HG03039 (cell line): ENCODE measurements around the gene SORBS2.
"Not testable (repeated sequence)": the region's sequence is repeated elsewhere in the genome, so short reads cannot be mapped to it uniquely, and the experiment has no call there.

ENCODE experiments used
- ATAC-seq: cut with Tn5 transposase; IDR thresholded peaks from one replicate; pipeline ENCODE4 v1.9.1; 2021; ENCODE audit warnings: mild to moderate bottlenecking, moderate library complexity; ENCODE audit not compliant: unreplicated experiment

SORBS2 gene

GRCh38 chr4:185565696-185566095, 246.3 kb downstream of the SORBS2 start:
- ATAC-seq: no peak

- no peak for ATAC-seq
Observed at GRCh38 chr4:185564349-185564748, 247.6 kb downstream of the SORBS2 start.

DNA sequence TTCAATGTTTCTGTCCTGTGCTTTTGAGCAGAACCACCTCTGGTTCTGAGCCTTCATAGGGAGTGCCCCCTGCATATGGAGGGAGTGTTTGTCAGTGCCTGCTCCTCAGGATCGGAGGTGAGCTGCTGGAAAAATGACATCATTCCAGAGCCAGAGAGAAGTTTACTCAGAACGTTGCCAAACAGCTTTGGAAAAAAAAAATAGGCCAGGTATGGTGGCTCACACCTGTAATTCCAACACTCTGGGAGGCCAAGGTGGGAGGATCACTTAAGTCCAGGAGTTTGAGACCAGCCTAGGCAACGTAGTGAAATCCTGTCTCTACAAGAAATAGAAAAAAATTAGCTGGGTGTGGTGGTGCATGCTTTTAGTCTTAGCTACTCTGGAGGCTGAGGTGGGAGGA, 249.5 kb downstream of the SORBS2 start:
- no peak for ATAC-seq

- no peak for ATAC-seq
Observed at GRCh38 chr4:185560316-185560715, 251.7 kb downstream of the SORBS2 start.

GRCh38 chr4:185559915-185560281, 252.1 kb downstream of the SORBS2 start:
- no peak for ATAC-seq

GRCh38 chr4:185559251-185559914, 252.6 kb downstream of the SORBS2 start:
- not testable (repeated sequence) for ATAC-seq

DNA sequence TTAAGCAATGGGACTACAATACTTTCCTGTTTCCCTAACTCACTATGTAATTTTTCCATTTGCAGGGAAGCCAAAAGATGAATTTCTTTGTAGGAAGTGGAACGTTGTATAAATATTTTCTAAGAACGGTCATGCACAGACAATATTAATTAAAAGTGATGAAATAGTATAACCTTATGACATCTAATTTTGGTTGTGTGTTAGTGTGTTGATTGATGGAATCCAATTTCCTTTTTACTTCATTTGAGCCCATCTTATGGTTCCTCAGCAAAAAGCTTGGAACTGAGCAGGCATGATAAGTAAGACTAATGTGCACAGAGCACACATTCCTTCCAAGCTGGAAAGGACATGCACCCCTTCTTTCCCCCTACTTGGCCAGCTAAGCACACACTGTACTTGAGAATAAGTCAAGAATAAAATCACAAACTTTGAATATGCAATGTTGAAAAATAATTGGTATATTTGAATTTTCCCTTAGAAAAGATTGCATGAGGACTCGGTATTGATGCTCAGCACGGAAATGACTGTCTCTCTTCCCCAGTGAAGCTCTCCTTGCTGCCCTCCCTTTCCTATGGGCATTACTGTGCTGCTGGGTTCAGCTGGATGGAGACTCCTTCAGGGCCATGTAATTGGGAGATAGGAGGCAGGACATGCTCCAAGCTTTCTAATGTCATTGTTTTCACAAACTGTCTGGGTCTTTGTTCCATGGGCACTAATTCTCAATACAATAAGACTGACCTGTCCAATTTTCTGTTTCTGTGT, 257.4 kb downstream of the SORBS2 start:
- ATAC-seq: no peak

DNA sequence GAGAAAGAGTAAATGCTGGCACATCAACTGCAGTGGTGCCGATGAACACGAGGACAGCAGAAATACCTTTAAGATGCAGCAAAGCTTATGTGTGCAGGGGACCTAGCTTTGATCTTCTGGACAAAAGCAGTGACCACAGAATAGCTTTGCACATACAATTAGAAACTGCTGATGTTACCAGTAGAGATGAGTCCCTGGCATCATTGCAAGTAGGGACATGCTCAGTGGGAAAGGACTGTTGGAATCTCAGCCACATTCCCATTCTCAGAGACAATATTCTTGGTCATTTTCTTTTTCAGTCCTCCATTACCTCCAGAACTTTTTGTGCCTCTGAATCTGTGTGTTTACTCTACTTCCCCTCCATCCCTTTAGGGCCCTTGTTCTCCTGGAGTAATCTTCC, 259.7 kb downstream of the SORBS2 start:
- ATAC-seq: no peak

- no peak for ATAC-seq
Observed at GRCh38 chr4:185550933-185551332, 261.1 kb downstream of the SORBS2 start.

GRCh38 chr4:185549095-185549639, 262.8 kb downstream of the SORBS2 start:
- no peak for ATAC-seq

- ATAC-seq: no peak
Observed at GRCh38 chr4:185548587-185548986, 263.4 kb downstream of the SORBS2 start.

GRCh38 chr4:185546335-185546734, 265.7 kb downstream of the SORBS2 start:
- no peak for ATAC-seq

DNA sequence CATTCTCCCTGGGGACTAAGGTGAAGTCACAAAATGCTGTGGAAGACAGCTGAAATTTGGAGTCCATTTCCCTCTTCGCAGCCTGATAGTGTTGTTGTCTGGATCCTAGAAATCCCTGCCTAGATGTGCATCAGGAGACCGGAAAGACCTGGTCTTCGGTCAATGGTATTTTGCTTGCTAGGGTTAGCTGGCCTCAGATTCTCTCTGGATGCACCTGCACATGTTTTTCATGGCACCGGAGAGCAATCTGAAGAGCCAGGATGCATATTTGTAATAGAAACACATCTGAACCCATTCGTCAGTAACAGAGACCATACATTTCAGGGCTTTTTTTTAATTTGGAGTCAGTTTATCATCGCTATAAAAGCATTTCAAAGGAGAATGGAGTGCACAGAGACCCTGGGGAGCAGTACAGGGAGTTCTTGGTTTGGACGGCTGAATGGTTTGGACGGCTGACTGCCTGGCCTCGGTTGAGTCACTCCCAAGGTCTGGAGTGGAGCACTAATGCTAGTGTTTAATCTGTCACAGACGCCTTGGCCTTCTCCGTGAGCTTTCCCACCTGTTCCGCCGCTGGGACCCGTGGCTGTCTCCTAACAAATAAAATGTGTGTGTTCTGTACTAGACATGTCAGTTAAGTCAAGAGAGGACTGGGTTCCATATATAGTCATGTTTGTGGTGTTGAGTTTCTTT, 269.2 kb downstream of the SORBS2 start:
- ATAC-seq: no peak

DNA sequence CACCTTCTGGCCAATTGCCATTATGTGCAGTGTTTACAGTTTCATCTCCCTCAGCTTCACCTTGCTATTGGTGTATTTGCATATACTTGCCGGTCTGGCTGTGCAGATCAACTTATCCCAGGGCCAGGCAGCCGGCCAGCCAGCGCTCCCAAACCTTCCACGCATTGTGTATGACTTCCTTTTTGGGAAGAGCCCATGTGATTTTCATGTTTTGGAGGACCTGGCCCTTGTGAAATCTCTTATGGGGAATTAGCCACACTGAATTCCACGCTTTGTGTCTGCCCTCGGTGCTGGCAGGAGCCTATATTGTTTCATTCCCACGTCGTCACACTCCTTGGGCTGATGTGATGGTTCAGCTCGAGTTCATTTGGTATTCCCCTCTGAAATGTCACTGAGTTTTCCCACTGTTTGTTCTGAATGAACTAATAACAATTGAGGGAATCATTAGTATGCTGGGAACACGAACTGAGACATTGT, 270.7 kb downstream of the SORBS2 start:
- ATAC-seq: no peak

DNA sequence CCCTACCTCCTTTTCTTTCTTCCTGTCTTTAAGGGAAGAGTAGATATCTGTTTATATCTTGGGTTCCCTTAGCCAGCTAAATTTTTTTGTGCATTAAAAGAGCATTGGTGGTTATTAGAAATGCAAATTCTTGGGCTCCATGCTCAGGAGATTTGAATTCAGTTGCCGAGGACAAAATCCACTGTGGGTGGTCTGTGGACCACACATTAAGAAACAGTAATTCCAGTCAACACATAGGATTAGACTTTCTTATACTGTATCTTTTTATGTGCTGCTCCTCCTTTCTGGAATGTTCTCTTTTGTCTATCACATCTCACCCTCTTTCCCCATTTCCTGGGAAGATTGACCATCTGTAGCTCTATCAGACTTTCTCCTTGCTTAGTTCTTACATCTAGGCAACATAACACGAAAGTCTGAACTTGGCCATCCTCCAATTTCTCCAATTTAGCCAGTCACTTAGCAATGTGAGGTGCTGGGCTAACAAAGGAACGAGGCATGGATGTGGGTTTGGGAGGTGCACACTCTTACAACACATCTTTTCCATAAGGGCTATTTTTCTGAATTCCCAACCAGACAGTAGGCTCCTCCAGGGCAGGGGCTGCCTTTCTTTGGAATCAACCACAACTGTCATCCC, 271.4 kb downstream of the SORBS2 start:
- no peak for ATAC-seq

- ATAC-seq: no peak
Observed at GRCh38 chr4:185540040-185540439, 272.0 kb downstream of the SORBS2 start.

GRCh38 chr4:185538806-185539205, 273.2 kb downstream of the SORBS2 start:
- ATAC-seq: no peak

- ATAC-seq: no peak
Observed at GRCh38 chr4:185536411-185536709, 275.6 kb downstream of the SORBS2 start.

DNA sequence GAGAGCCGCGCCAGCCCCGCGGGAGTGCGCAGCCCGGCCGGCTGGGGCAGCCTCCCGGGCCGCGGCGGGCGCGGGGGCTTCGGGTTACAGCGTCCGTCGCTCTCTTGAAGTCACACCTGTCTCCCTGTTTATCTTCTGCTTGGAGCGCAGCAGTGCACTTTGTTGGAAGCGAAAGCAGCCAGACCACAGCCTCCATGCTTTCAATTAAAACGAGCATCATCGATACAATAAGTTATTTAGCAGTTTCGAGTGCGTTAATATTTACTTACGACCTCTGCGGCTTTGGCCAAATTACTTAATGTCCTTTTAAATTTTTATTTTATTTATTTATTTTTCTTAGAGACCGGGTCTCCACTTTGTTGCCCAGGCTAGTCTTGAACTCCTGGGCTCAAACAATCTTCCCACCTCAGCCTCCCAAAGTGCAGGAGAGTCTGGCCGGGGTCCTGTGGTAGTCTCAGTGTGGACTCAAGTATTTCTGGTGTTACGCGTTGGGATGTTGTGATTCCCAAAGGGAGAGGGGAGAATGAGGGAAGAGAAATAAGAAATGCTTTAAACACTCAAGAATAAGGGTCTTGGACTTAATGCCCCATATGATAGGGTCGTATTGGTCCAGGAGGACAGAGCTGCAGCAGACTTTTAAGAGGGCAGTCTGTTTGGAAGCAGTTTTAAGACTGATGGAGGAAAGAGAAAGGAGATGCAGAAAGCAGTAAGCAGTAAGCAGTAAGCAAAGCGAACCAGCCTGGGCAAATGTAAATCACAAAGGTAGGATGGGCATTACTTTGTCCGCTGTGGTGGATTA, 276.2 kb downstream of the SORBS2 start:
- no peak for ATAC-seq
